GM12878 (cell line): ENCODE results near the gene ELAVL2.

ENCODE experiments used
- BCL3 ChIP-seq: IDR thresholded peaks from 2 replicates; pipeline ENCODE4 v1.6.1; 2011; ENCODE audit warnings: borderline replicate concordance, low read depth, mild to moderate bottlenecking, moderate library complexity, low read length; ENCODE audit not compliant: insufficient read depth, poor library complexity, severe bottlenecking
- BHLHE40 ChIP-seq, 2 experiments: fragments of 450-650 bp in 1 of 2; IDR thresholded peaks; 2 replicates each; pipeline ENCODE4 v1.6.1; 2011 to 2017; ENCODE audit warnings: low read depth in 2 of 2, borderline replicate concordance in 1 of 2, improper control_type of control experiment in 1 of 2, low read length in 1 of 2, mild to moderate bottlenecking in 1 of 2
- CHD2 ChIP-seq: IDR thresholded peaks from 2 replicates; pipeline ENCODE4 v1.6.1; 2011; ENCODE audit warnings: low read depth, low read length, improper control_type of control experiment, borderline replicate concordance
- CTCF ChIP-seq, 3 experiments: IDR thresholded peaks in 2 of 3; conservative IDR thresholded peaks in 1 of 3; 2 replicates each; pipeline ENCODE4 v1.5.1; 2011; ENCODE audit warnings: low read depth in 3 of 3, low read length in 3 of 3, mild to moderate bottlenecking in 3 of 3, control low read depth in 2 of 3, moderate library complexity in 2 of 3, inconsistent platforms in 1 of 3, mixed read lengths in 1 of 3; ENCODE audit not compliant: control insufficient read depth in 2 of 3, insufficient read depth in 1 of 3; ENCODE audit errors: extremely low read depth in 1 of 3
- POLR2A ChIP-seq: IDR thresholded peaks from 2 replicates; pipeline ENCODE4 v1.6.1; 2011; ENCODE audit warnings: low read depth, mild to moderate bottlenecking, low read length
- POLR2AphosphoS5 ChIP-seq: IDR thresholded peaks from 2 replicates; pipeline ENCODE4 v1.6.1; 2011; ENCODE audit warnings: mild to moderate bottlenecking, low read length, inconsistent platforms
- RFX5 ChIP-seq: IDR thresholded peaks from 2 replicates; pipeline ENCODE4 v1.6.1; 2011; ENCODE audit warnings: low read depth, low read length, improper control_type of control experiment
- TAF1 ChIP-seq: IDR thresholded peaks from 2 replicates; pipeline ENCODE4 v1.6.1; 2011; ENCODE audit warnings: mild to moderate bottlenecking, low read depth, low read length, borderline replicate concordance
- TCF12 ChIP-seq: IDR thresholded peaks from 2 replicates; pipeline ENCODE4 v1.6.1; 2011; ENCODE audit warnings: low read depth, mild to moderate bottlenecking, low read length
- YY1 ChIP-seq: IDR thresholded peaks from 2 replicates; pipeline ENCODE4 v1.6.1; 2011; ENCODE audit warnings: low read depth, mild to moderate bottlenecking, low read length
- ZZZ3 ChIP-seq: IDR thresholded peaks from 2 replicates; pipeline ENCODE4 v1.6.1; 2011; ENCODE audit warnings: low read depth; ENCODE audit not compliant: control insufficient read depth, insufficient read length

- TF ChIP-seq YY1 (no peak), CTCF (IDR thresholded peaks at IDR 0.05 in 2 of 3, conservative IDR thresholded peaks at IDR 0.05 in 1 of 3; ENCODE audit: control insufficient read depth in 2 of 3, extremely low read depth in 1 of 3, insufficient read depth in 1 of 3, low read depth in 3 of 3, low read length in 3 of 3) (no peak), BHLHE40 (IDR thresholded peaks at IDR 0.05; ENCODE audit: borderline replicate concordance in 1 of 2, low read depth in 2 of 2, low read length in 1 of 2) (no peak), TCF12 (no peak), POLR2A (no peak), POLR2AphosphoS5 (no peak), RFX5 (no peak), TAF1 (no peak), BCL3 (no peak), CHD2 (no peak), ZZZ3 (no peak)
These were observed 11.8 kb downstream of the ELAVL2 start for GRCh38 chr9:23814243-23814642.
